AG09309 (cell line): ENCODE data around the gene NKAPL.

Experiments
- DNase-seq: peaks from one replicate; pipeline ENCODE4 v3.0.0-alpha.2; 2010; ENCODE audit warnings: low read depth
- H3K4me3 ChIP-seq: 2 replicates; pipeline ENCODE4 v1.5.1; 2011; ENCODE audit warnings: mild to moderate bottlenecking, low read depth, low read length, moderate library complexity; ENCODE audit not compliant: control insufficient read depth
- CTCF ChIP-seq: IDR thresholded peaks from 2 replicates; pipeline ENCODE4 v1.5.1; 2011; ENCODE audit warnings: mild to moderate bottlenecking, low read depth, low read length, inconsistent platforms; ENCODE audit not compliant: insufficient read depth, control insufficient read depth; ENCODE audit errors: missing control alignments

Gene NKAPL

DNA sequence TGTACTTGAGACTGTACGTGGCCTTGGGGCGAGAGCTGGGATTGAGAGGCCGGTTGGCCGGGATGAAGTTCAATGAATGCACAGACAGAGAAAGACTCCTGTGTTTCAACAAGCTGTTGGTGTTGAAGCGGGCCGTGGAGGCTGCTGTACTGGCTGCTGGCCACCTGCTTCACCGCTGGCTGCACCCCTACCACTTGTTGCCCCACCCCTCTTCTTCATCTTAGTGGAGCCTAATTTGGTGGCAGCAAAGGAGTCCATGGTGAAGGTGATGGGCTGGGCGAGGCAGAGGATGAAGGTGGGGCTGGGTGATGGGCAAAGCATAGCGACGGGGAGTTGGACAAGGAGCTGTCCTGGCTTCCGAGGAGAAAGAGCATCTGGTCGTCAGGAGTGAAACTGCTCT is 41.2 kb upstream of the NKAPL start:
- TF ChIP-seq CTCF: no peak
- H3K4me3 ChIP-seq: no peak overlapping the region
- no peak for DNase-seq

DNA sequence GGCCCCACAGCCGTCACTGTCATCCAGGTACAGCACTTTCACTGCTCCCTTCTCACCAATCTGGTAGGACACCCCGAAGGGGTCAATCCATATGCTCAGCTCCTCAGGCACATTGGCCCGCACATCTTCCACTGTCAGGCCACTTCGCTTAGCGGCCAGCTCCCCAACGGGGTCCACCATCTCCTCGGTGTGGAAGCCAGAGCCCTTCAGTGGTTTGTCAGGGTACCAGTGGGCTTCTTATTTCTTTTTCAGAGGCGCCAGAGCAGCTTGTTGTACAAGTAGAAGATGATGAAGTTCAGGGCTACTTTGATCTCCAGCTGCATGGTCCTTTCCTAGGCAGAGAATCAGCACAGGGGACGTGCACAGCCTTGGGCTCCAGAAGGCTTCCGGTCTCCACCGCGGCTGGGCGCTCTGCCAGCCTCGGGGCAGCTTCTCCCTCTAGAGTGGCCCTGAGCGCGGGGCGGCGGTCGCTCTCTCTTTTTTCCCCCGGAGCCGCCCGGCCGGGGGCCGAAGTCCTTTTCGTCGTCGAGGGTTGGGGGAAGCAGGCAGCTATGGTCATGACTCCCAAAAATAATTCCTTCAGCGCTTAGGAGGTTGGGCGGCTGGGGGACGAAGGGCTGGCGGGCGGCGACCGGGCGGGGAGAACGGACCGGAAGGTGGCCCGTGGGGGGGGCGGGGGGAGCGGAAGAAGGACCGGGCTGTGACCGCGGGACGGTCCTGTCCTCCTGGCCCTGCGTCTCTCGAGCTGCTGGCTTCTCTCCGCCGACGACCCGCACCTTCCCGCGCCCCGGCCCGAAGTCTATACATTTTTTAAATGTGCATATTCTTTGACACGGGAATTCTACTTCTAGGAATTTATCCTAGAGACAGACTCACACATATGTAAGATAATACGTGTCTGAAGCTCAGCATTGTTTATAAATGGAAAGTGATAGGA is 40.5 kb upstream of the NKAPL start:
- no peak for TF ChIP-seq CTCF
- peak overlapping the region; percentile 63 for H3K4me3 ChIP-seq
- no peak for DNase-seq

GRCh38 chr6:28220257-28221133 is 38.6 kb upstream of the NKAPL start:
- TF ChIP-seq CTCF: no peak
- no peak overlapping the region for H3K4me3 ChIP-seq
- DNase-seq: no peak

DNA sequence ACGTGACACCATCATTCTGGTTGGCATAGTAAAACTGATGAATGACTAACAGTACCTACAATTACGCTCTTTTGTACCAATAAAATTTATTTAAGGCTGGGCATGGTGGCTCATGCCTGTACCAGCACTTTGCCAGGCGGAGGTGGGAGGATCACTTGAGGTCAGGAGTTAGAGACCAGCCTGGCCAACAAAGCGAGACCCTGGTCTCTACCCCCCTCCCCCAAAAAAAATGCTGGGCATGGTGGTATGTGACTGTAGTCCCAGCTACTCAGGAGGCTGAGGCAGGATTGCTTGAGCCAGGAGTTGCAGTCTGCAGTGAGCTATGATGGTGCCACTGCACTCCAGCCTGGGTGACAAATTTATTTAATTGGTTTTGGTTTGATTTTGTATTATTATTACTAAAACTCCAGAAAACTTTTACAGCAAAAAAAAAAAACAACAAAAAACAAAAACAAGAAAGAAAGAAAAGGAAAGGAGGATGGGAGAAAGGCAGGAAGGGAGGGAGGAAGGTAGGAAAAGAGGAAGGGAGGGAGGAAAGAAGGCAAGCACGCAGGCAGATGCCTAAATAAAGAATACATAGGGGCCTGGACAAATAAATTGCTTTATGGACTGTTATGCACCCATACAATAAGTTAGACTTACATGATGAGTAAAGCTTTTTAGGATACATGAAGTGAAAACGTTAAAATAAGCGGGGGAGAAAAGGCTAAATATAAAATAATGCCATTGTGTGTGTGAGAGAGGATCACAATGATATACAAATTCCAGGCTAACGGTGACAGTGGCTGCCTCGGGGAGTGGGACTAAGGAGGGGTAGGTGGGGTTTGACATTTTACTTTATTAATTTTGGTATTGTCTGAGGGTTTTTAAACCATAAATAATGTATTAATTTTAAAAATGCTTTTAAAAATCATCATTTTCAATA is 34.7 kb upstream of the NKAPL start:
- TF ChIP-seq CTCF: no peak
- peak overlapping the region; percentile 90 for H3K4me3 ChIP-seq
- DNase-seq: no peak

DNA sequence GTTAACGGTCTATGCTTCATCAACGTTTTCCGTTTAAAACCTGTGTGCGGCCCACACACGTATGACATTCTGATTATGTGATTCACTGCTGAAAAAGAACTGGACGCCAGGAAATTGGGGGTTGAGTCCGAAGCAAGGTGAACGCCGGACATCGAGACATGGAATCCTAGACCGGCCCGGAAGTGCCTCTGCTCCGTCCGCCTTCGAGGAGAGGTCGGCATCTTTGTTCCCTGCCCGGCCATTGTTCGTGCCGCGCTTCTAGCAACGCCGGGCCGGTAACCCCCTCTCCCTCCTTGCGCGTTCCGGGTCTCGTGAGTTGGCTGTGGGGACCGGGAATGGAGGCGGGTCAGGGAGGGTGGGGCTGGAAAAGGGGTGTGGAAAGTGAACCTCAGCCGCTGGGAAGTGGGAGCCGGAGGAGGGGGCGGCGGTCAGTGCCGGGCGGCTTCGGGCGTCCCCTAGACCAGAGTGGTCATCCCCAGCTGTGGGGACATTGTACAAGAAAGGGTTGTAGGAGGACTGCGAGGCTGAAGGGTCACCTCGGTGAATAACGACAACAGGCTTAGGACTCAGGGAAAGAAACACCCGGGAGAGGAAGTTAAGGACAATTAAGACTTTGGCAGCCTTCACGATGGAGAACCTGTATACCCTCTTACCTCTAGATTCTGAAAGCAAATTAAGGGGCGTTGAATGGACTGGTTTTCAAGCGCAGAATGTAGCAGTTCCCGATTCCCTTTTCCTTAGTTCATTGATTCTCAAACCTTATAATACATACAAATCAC is 33.9 kb upstream of the NKAPL start, which contains the start of gene ZSCAN9:
Gene ZSCAN9, plus strand, starts transcription at position 220 of the 779 bp plus-strand sequence. CDS start 1,810 bp downstream, outside the sequence.
- peak within 1 kb of the TSS; percentile 90 for H3K4me3 ChIP-seq
- no peak for TF ChIP-seq CTCF

DNA sequence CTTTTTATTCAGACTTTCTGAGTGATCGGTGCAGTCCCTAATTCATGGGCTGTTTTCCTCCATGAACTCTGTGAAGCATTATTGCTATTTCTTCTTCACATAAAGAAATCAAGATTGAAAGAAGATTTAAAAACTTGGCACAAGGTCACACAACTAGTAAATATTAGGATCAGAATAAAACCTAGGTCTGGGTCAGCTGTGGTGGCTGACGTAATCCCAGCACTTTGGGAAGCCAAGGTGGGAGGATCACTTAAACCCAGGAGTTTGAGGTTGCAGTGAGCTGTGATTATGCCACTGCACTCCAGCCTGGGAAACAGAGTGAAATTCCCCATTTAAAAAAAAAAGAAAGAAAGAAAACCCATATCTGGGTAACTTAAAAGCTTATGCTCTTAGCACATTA is 32.6 kb upstream of the NKAPL start:
- no peak for DNase-seq
- no peak for TF ChIP-seq CTCF
- H3K4me3 ChIP-seq: no peak overlapping the region

More for the DNA sequence above, 33.9 kb upstream of the NKAPL start, which contains the start of gene ZSCAN9:
- peak; percentile 33 for DNase-seq
